Fibroblast of lung (primary cell): ENCODE measurements around the gene SH3D19. TPM values are rescaled to one million over a fixed set of nuclear protein-coding genes. Genes with fewer than 3 reads are reported as not detected.

ENCODE experiments used
- DNase-seq, 2 donors: peaks; one replicate each; pipeline versions ENCODE4 v3.0.0 to v3.0.0-alpha.2; 2010; ENCODE audit warnings: low read depth in 2 of 2
- H2AFZ ChIP-seq: 2 replicates; pipeline ENCODE4 v1.5.1; 2012; ENCODE audit warnings: low read length, control low read depth, inconsistent platforms
- H3K27ac ChIP-seq: 2 replicates; pipeline ENCODE4 v1.5.1; 2011; ENCODE audit warnings: low read length, control low read depth; ENCODE audit not compliant: insufficient read depth
- H3K27me3 ChIP-seq: 2 replicates; pipeline ENCODE4 v1.5.1; 2011; ENCODE audit warnings: mild to moderate bottlenecking, low read length; ENCODE audit not compliant: control insufficient read depth, insufficient read depth
- H3K36me3 ChIP-seq: 2 replicates; pipeline ENCODE4 v1.5.1; 2011; ENCODE audit warnings: low read length; ENCODE audit not compliant: control insufficient read depth, insufficient read depth
- H3K4me1 ChIP-seq: 2 replicates; pipeline ENCODE4 v1.5.1; 2011; ENCODE audit warnings: low read length; ENCODE audit not compliant: control insufficient read depth, insufficient read depth; ENCODE audit errors: extremely low read depth
- H3K4me2 ChIP-seq: 2 replicates; pipeline ENCODE4 v1.5.1; 2011; ENCODE audit warnings: low read length, control low read depth; ENCODE audit not compliant: insufficient read depth; ENCODE audit errors: extremely low read depth
- H3K4me3 ChIP-seq, 4 experiments: fragments of 200-600 bp in 1 of 4; sonication (generic) in 1 of 4; replicated peaks in 1 of 4; 2 replicates each; pipeline ENCODE4 v1.5.1; 2011 to 2016; ENCODE audit warnings: low read length in 4 of 4, low read depth in 3 of 4, mild to moderate bottlenecking in 3 of 4, control low read depth in 2 of 4, inconsistent platforms in 1 of 4, mixed read lengths in 1 of 4; ENCODE audit not compliant: insufficient read depth in 1 of 4; ENCODE audit errors: control extremely low read depth in 1 of 4
- H3K79me2 ChIP-seq: 2 replicates; pipeline ENCODE4 v1.5.1; 2012; ENCODE audit warnings: mild to moderate bottlenecking, low read length, inconsistent platforms; ENCODE audit not compliant: control insufficient read depth, insufficient read depth
- H3K9ac ChIP-seq: 2 replicates; pipeline ENCODE4 v1.5.1; 2011; ENCODE audit warnings: mild to moderate bottlenecking, low read length, control low read depth; ENCODE audit not compliant: insufficient read depth
- H3K9me3 ChIP-seq: 2 replicates; pipeline ENCODE4 v1.5.1; 2012; ENCODE audit warnings: low read depth, low read length; ENCODE audit not compliant: control insufficient read depth, insufficient read depth
- H4K20me1 ChIP-seq: 2 replicates; pipeline ENCODE4 v1.5.1; 2011; ENCODE audit warnings: low read length; ENCODE audit not compliant: control insufficient read depth, insufficient read depth; ENCODE audit errors: extremely low read depth
- EZH2 ChIP-seq: IDR thresholded peaks from 2 replicates; pipeline ENCODE4 v1.5.1; 2012; ENCODE audit warnings: low read length, control low read depth, mild to moderate bottlenecking; ENCODE audit errors: missing control alignments
- polyA plus RNA-seq, 2 donors: library from polyadenylated mRNA; depleted of rRNA in 1 of 2; stranded (reverse) in 1 of 2; unstranded in 1 of 2; fragments of >200 nt; gene quantifications; 2 replicates each; pipeline ENCODE4 v1.2.1, GENCODE V29; 2011 to 2012; ENCODE audit warnings: missing spikeins in 1 of 2
- total RNA-seq: library from RNA; depleted of rRNA; stranded (reverse); fragments of >200 nt; gene quantifications from 2 replicates; pipeline ENCODE4 v1.2.1, GENCODE V29; 2014
- TF ChIP-seq, protein P1 (sequence below), 2 donors: IDR thresholded peaks in 1 of 2; conservative IDR thresholded peaks in 1 of 2; 1 replicate in 1 of 2; 2 replicates in 1 of 2; pipeline ENCODE4 v1.5.1; 2011 to 2012; ENCODE audit warnings: low read length in 2 of 2, control low read depth in 1 of 2, inconsistent platforms in 1 of 2, low read depth in 1 of 2, mild to moderate bottlenecking in 1 of 2

Gene SH3D19
- total and polyA plus RNA-seq, 2 donors (not counting 1 experiment from before 2014, with no cell fraction given), result 31.4 to 41.3 TPM

GRCh38 chr4:151227731-151228130 is 97.7 kb downstream of the SH3D19 start:
- Histone ChIP-seq H3K4me3 (peak overlapping the region; percentile 64 to 95 (median 70)), H3K27me3 (no peaks in the 10 kb centered on the region), H4K20me1 (no peaks in the 10 kb centered on the region), H3K36me3 (no peaks in the 10 kb centered on the region), H3K4me1 (peaks cover 11% of the 10 kb centered on the region), H2AFZ (peak overlapping the region; percentile 73), H3K27ac (peak overlapping the region; percentile 88), H3K9me3 (no peaks in the 10 kb centered on the region), H3K9ac (peak overlapping the region; percentile 32), H3K4me2 (peak overlapping the region; percentile 86), H3K79me2 (no peaks in the 10 kb centered on the region)
- peak; percentile 71 to 85 for DNase-seq
- TF ChIP-seq, protein P1, sequence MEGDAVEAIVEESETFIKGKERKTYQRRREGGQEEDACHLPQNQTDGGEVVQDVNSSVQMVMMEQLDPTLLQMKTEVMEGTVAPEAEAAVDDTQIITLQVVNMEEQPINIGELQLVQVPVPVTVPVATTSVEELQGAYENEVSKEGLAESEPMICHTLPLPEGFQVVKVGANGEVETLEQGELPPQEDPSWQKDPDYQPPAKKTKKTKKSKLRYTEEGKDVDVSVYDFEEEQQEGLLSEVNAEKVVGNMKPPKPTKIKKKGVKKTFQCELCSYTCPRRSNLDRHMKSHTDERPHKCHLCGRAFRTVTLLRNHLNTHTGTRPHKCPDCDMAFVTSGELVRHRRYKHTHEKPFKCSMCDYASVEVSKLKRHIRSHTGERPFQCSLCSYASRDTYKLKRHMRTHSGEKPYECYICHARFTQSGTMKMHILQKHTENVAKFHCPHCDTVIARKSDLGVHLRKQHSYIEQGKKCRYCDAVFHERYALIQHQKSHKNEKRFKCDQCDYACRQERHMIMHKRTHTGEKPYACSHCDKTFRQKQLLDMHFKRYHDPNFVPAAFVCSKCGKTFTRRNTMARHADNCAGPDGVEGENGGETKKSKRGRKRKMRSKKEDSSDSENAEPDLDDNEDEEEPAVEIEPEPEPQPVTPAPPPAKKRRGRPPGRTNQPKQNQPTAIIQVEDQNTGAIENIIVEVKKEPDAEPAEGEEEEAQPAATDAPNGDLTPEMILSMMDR (conservative IDR thresholded peaks at IDR 0.05 in 1 of 2, IDR thresholded peaks at IDR 0.05 in 1 of 2; ENCODE audit: low read depth in 1 of 2, low read length in 2 of 2), result no peak
- no peak for TF ChIP-seq EZH2

- Histone ChIP-seq H3K9ac (peak overlapping the region; percentile 32), H3K27me3 (no peaks in the 10 kb centered on the region)
- TF ChIP-seq, protein P1 (conservative IDR thresholded peaks at IDR 0.05 in 1 of 2, IDR thresholded peaks at IDR 0.05 in 1 of 2; ENCODE audit: low read depth in 1 of 2, low read length in 2 of 2), result no peak
- TF ChIP-seq EZH2, result no peak
These were observed 98.2 kb downstream of the SH3D19 start for GRCh38 chr4:151227172-151227571.

GRCh38 chr4:151226004-151226932 is 99.1 kb downstream of the SH3D19 start:
- Histone ChIP-seq H3K4me2 (peak overlapping the region; percentile 86), H2AFZ (peak overlapping the region; percentile 52), H3K9ac (peak overlapping the region; percentile 41), H3K79me2 (no peaks in the 10 kb centered on the region), H3K4me3 (peak overlapping the region; percentile 64 to 95 (median 70)), H3K27ac (peak overlapping the region; percentile 88), H3K4me1 (peaks cover 11% of the 10 kb centered on the region), H4K20me1 (no peaks in the 10 kb centered on the region), H3K27me3 (no peaks in the 10 kb centered on the region), H3K36me3 (no peaks in the 10 kb centered on the region), H3K9me3 (no peaks in the 10 kb centered on the region)
- DNase-seq, result peak; percentile 91
- no peak for TF ChIP-seq EZH2
- TF ChIP-seq, protein P1 (conservative IDR thresholded peaks at IDR 0.05 in 1 of 2, IDR thresholded peaks at IDR 0.05 in 1 of 2; ENCODE audit: low read depth in 1 of 2, low read length in 2 of 2), result no peak

More at GRCh38 chr4:151227172-151227571, 98.2 kb downstream of the SH3D19 start:
- Histone ChIP-seq H3K4me3 (peak overlapping the region; percentile 64 to 95 (median 70)), H3K27ac (peak overlapping the region; percentile 88), H3K36me3 (no peaks in the 10 kb centered on the region), H3K4me1 (peaks cover 11% of the 10 kb centered on the region), H3K9me3 (no peaks in the 10 kb centered on the region), H4K20me1 (no peaks in the 10 kb centered on the region), H2AFZ (no peak overlapping the region), H3K4me2 (peak overlapping the region; percentile 86), H3K79me2 (no peaks in the 10 kb centered on the region)
- DNase-seq, result no peak
